CD1c-positive myeloid dendritic cell (primary cell): Measurements from ENCODE around the gene IFITM5.

ENCODE experiments used
- DNase-seq: peaks from one replicate; pipeline ENCODE4 v3.0.0-alpha.2; 2016; ENCODE audit errors: extremely low spot score

IFITM5 gene

DNA sequence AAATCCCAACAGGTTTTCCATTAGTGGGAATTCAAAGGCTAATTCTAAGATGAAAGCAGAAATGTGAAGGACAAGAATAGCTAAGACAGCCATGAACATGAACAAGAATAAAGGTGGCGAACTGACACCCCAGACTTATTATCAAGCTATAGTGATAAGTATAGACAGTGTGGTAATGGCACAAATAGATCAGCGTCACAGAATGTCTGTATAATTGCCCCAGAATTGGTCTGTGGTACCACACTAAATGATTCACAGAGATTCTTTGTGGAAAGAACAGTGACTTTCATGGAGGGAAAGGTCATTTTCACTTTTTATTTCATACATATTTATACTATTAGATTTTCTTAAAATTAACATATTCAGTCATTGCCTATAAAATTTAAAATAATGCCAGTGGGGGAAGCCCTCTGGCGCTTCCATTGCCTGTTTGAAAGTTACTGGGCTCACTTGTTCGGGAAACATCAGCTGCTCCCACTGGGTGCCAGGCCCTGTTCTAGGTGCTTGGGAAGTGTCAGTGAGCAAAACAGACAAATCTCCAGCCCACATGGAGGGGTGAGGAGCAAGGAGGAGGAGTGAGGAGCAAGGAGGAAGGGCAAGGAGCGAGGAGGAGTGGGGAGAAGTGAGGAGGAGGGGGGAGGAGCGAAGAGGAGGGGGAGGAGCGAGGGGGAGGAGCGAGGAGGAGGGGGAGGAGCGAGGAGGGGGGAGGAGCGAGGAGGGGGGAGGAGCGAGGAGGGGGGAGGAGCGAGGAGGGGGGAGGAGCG is 32.5 kb downstream of the IFITM5 start:
- peak; percentile 43 for DNase-seq

DNA sequence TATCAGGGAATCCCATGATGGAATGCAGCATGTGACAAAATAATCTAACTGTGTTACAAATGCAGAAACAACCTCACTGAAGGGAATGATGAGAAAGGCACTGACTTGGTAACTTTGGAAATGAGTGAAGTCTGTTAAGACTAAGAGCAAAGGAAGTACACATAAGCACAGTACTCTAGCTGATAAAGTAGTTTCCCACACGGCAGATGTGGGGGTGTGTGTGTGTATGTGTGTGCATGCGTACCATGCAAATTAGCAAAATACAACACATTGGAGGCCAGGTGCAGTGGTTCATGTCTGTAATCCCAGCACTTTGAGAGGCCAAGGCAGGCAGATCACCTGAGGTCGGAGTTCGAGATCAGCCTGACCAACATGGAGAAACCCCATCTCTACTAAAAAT is 37.7 kb downstream of the IFITM5 start:
- DNase-seq = no peak

DNA sequence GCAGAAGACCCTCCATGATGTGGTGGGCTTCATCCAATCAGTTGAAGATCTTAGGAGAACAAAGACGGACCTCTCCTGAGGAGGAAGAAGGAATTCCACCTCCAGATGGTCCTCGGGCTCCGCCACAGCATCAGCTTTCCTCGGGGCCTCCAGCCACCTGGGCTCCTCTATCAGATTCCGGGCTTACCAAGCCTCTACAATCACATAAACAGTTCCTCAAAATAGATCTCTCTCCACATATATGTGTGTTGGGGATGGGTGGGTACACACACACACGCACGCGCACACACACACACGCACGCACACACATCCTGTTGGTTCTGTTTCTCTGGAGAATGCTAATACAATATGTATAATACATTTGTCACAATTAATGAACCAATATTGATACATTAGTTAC is 39.9 kb downstream of the IFITM5 start:
- DNase-seq = no peak

DNA sequence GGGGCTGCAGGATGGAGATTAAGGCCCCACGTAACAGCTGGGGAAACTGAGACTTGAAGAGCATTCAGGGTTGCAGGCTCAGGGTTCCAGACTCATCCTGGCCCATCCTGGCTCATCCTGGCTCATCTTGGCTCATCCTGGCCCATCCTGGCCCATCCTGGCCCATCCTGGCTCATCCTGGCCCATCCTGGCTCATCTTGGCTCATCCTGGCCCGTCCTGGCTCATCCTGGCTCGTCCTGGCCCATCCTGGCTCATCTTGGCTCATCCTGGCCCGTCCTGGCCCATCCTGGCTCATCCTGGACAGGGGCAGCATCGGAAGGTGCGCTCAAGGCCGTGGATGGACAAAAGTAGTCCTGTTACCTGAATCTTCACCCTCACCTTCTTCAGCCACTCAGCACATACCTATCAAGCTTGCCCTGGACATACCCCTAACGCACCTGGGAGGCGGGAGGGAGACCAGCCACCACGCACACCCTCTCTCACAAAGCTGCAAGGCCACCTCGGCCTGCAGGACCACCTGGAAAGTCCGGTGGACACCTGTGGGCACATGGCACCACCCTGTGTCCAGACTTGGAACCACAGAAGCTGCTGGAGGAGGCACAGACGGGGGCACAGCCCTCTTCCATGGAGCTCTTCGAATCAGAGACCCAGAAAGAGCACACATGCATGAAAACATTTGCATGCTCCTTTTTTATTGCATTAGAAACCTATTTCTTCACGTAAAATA is 41.4 kb downstream of the IFITM5 start:
- no peak for DNase-seq

DNA sequence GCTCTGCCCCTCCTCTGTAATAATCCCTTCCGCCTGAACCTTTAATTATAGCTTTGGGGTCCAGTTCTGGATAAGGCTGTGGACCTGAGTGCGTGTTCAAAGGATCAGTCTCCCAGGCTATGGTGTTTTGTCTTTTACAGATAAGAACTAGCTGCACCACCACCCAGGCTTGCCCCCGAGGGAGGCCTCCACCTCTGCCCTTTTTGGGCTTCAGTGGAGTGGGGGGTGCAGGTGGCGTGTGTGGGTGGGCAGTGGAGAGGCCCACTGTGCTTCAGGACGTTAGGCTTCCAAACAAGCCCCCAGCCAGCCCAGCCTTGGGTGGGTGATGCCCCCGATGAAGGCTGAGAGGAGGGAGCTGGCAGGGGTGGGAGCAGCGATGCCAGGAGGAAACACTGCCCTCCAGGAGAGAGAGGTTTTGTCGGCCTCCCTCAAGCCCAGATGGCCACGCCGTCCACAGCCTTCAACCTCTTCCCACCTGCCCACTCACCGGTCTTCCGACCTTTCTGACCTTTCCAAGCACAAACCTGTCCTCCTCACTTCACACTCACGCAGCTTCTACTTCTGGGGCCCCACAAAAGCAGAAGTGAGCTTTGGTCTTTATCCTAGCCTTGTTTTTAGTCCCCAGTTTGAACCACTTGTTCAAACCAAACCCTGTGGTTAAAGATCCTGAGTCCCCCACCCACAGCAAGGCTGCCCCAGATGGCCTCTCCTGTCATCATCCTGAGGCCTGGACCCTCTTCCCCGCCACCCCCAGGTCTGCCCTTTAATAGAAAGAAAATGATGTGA is 42.2 kb downstream of the IFITM5 start:
- no peak for DNase-seq

DNA sequence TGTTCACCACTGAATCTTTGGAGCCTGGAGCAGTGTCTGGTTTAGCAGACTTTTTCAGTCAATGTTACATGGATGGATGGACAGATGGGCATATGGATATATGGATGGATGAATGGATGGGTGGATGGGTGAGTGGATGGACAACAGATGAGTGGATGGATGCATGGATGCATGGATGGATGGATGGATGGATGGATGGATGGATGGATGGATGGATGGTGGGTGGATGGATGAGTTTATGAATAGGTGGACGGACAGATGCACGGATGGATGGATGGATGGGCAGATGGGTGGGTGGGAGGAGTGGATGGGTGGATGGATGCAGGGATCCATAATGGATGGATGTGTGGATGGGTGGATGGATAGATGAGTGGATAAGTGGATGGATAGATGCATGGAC is 43.5 kb downstream of the IFITM5 start:
- DNase-seq = no peak

DNA sequence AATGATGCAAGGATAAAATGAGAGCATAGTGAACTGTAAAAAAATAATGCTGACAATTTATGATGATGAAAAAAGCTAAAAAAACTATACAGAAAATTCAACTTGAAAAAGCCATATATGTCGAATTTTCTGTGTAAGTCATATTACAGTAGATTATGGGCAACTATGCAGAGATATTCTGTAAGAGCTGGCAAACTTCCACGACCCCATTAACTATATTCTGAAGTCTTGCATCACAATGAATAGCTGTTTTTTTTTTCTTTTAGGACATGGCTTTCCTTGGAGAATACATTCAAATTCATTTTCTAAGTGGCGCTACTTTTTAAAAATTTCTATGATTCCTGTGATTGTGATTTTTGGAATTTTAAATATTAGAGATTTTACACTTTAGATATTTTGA is 44.1 kb downstream of the IFITM5 start:
- DNase-seq = no peak

- DNase-seq = no peak
Observed at GRCh38 chr11:253886-254270, 45.4 kb downstream of the IFITM5 start.

- DNase-seq = no peak
Observed at GRCh38 chr11:253160-253885, 46.0 kb downstream of the IFITM5 start.

DNA sequence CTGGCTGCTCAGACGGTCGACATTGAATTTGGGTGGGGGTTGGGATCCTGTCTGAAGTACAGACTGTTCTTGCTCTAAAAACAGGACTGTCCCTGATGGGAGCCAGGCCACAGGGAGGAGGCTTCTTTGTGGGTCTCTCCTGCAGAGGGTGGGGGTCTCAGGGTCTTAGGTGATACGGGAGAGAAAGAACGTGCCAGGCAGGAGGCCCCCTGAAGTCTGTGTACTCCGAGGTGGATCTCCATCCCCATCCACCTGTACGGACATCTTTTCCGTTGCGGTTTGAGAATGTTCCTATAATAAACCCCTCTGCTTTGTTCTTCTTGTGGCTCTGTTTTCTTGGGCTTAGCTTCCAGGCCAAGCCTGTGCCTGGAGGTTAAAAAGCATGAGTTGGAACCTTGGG is 46.7 kb downstream of the IFITM5 start:
- no peak for DNase-seq

GRCh38 chr11:251550-251949 is 47.8 kb downstream of the IFITM5 start:
- DNase-seq = no peak

DNA sequence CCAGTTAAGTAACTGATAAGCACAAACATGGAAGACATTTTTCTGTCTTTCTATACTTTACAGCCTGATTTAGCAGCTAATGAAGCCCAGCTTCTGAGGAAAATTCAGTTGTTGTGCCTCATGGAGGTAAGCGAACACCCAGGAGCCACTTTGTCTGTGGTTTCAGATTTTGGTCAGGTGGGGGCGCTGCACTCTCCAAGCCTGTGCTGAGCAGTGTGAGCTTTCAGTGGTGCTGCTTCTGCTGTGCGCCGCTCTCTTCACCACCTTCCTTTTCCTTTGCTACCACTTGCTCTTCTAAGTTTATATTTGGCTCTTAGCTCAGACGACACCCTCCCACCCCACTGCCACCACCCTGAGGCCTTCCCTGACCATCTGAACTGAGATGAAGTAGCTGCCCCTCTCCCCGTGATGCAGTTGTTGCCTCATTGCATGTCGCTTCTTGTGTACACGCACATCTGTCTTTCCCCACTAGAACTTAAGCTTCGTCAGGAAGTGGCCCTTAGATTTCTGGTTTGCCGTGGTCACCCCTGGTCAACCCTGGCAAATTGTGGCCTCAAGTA is 48.5 kb downstream of the IFITM5 start:
- DNase-seq = peak; percentile 78

DNA sequence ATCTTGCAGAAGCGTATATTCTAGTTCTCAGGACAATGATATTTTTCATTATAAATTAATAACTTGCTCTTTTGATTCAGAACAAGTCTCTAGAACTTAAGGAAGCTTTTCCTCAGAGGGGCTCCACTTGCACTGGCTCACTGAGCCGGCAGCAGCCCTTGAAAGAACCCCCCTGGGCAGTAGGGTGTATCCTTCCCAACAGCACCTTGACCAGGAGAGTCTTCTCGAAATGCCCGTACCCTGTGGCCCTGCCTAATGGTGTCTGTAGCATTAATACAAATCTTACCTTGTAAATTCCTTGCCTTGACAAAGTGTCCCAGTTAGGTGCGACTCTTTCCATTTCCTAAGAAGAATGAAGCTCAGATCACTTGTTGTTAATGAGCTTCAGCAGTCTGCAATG is 49.1 kb downstream of the IFITM5 start:
- no peak for DNase-seq

DNA sequence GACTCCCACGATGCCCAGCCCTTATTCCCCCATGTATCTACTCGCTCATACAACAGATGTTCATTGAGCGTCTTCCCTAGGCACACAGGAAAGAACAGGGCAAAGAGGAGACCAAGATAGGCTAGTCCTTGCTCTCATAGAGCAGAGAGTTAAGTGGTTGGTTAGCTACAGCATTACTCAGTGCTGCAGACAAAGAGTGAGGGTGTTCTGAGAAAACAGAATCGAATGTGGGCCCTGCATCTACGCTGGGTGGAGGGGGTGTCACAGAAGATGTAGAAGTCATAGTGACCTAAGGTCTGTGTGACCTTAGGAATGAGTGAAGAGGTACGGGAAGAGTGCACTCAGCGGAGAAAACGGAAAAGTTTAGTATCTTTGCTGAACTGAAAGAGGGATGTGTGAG is 50.3 kb downstream of the IFITM5 start:
- DNase-seq = peak; percentile 8
